ENCODE data around the gene ZDHHC14. TPM values are rescaled to one million over a fixed set of nuclear protein-coding genes. Genes with fewer than 3 reads are reported as not detected.
A peak's percentile ranks its signal among the peaks of the same experiment; 100 is the strongest.

Gene ZDHHC14
- total RNA-seq, 1 experiment from 2014 or later, result 1.7 TPM

GRCh38 chr6:157533048-157533871 is 152.3 kb downstream of the ZDHHC14 start:
- Histone ChIP-seq H2BK5ac (ENCODE audit: insufficient read length, low read length) (no peak overlapping the region), H3K4me2 (ENCODE audit: insufficient read depth, insufficient read length, low read length) (no peak overlapping the region), H3K9ac (ENCODE audit: extremely low read depth, insufficient read length, low read length) (no peak overlapping the region), H3K4me1 (ENCODE audit: insufficient read depth, low read length) (peaks cover 17% of the 10 kb centered on the region; the same call in 1 of the 2 replicates), H3K27ac (ENCODE audit: insufficient read length, low read depth, low read length) (no peak overlapping the region), H3K79me1 (ENCODE audit: insufficient read depth, low read depth, low read length, poor library complexity, severe bottlenecking) (no peaks in the 10 kb centered on the region), H3K4ac (ENCODE audit: low read depth, low read length) (no peak overlapping the region), H4K91ac (ENCODE audit: insufficient read length, low read depth, low read length) (no peak overlapping the region), H4K5ac (ENCODE audit: insufficient read length, low read depth, low read length) (no peak overlapping the region), H3K56ac (ENCODE audit: insufficient read length, low read depth, low read length) (no peak overlapping the region), H3K18ac (ENCODE audit: insufficient read length, low read depth, low read length) (no peak overlapping the region), H2BK20ac (ENCODE audit: low read depth, low read length, poor library complexity, severe bottlenecking) (no peak overlapping the region), H2BK15ac (ENCODE audit: low read depth, low read length) (no peak overlapping the region), H3K23me2 (ENCODE audit: insufficient read length, low read depth, low read length, poor library complexity, severe bottlenecking) (no peaks in the 10 kb centered on the region), H4K8ac (replicated peaks; ENCODE audit: insufficient read length, low read depth, low read length) (no peak overlapping the region), H3K27me3 (ENCODE audit: insufficient read depth, low read length) (no peaks in the 10 kb centered on the region), H3K14ac (ENCODE audit: insufficient read depth, low read length) (no peak overlapping the region), H3K23ac (ENCODE audit: insufficient read length, low read depth, low read length) (no peak overlapping the region), H3T11ph (ENCODE audit: low read length) (no peak overlapping the region), H3K79me2 (ENCODE audit: insufficient read depth, low read length) (no peaks in the 10 kb centered on the region), H2BK120ac (ENCODE audit: low read depth, low read length, poor library complexity, severe bottlenecking) (no peak overlapping the region), H2AFZ (ENCODE audit: low read length) (no peak overlapping the region), H2BK12ac (ENCODE audit: insufficient read length, low read depth, low read length) (no peak overlapping the region), H3K9me3 (ENCODE audit: control insufficient read depth, low read depth, low read length) (no peaks in the 10 kb centered on the region), H2AK5ac (ENCODE audit: insufficient read length, low read length) (no peak overlapping the region), H4K20me1 (ENCODE audit: control insufficient read depth, insufficient read depth, insufficient read length) (no peaks in the 10 kb centered on the region)
- Mint-ChIP-seq H3K9me3 (no peaks in the 10 kb centered on the region), H3K36me3 (ENCODE audit: insufficient read depth in 1 of 3, low read depth in 3 of 3) (no peaks in the 10 kb centered on the region), H3K4me3 (peak overlapping the region in 1 of 2 experiments; percentile 39; a peak in 2 of 5 replicates), H3K27ac (peak overlapping the region in 2 of 3 experiments; percentile 26 to 44; a peak in 3 of 7 replicates), H3K4me1 (peaks cover 50 to 53% of the 10 kb centered on the region in 2 experiments), H3K27me3 (ENCODE audit: low read depth) (peaks cover 13% of the 10 kb centered on the region)
- DNase-seq, result peak; percentile 68
- no CpG with 5 or more reads among the region's 9 CpGs for WGBS (ENCODE audit: extremely low coverage, insufficient read length, low lambda C conversion rate)
- no peak for TF ChIP-seq CTCF (conservative IDR thresholded peaks at IDR 0.05)

Measured in H9 (cell line).